ENCODE measurements around the gene ZNF438. TPM values are rescaled to one million over a fixed set of nuclear protein-coding genes. Genes with fewer than 3 reads are reported as not detected.

ZNF438 gene
- total RNA-seq, 1 experiment from 2014 or later = 0.83 TPM

- Histone ChIP-seq H4K20me1 (ENCODE audit: control insufficient read depth, insufficient read depth, insufficient read length) (no peaks in the 10 kb centered on the region), H2AK5ac (ENCODE audit: insufficient read length, low read length) (no peak overlapping the region), H3K27ac (ENCODE audit: insufficient read length, low read depth, low read length) (no peak overlapping the region), H4K91ac (ENCODE audit: insufficient read length, low read depth, low read length) (no peak overlapping the region), H3K79me1 (ENCODE audit: insufficient read depth, low read depth, low read length, poor library complexity, severe bottlenecking) (no peaks in the 10 kb centered on the region), H2BK12ac (ENCODE audit: insufficient read length, low read depth, low read length) (no peak overlapping the region), H3K4me2 (ENCODE audit: insufficient read depth, insufficient read length, low read length) (no peak overlapping the region), H2BK120ac (ENCODE audit: low read depth, low read length, poor library complexity, severe bottlenecking) (no peak overlapping the region), H3K4me1 (ENCODE audit: insufficient read depth, low read length) (peaks cover 2% of the 10 kb centered on the region; the same call in 1 of the 2 replicates), H3T11ph (ENCODE audit: low read length) (no peak overlapping the region), H2BK20ac (ENCODE audit: low read depth, low read length, poor library complexity, severe bottlenecking) (no peak overlapping the region), H3K23ac (ENCODE audit: insufficient read length, low read depth, low read length) (no peak overlapping the region), H3K56ac (ENCODE audit: insufficient read length, low read depth, low read length) (no peak overlapping the region), H3K4ac (ENCODE audit: low read depth, low read length) (no peak overlapping the region), H3K23me2 (ENCODE audit: insufficient read length, low read depth, low read length, poor library complexity, severe bottlenecking) (no peaks in the 10 kb centered on the region), H4K5ac (ENCODE audit: insufficient read length, low read depth, low read length) (no peak overlapping the region), H3K79me2 (ENCODE audit: insufficient read depth, low read length) (no peaks in the 10 kb centered on the region), H4K8ac (replicated peaks; ENCODE audit: insufficient read length, low read depth, low read length) (no peak overlapping the region), H3K9ac (ENCODE audit: extremely low read depth, insufficient read length, low read length) (no peak overlapping the region), H2BK5ac (ENCODE audit: insufficient read length, low read length) (no peak overlapping the region), H3K9me3 (ENCODE audit: control insufficient read depth, low read depth, low read length) (no peaks in the 10 kb centered on the region), H3K14ac (ENCODE audit: insufficient read depth, low read length) (no peak overlapping the region), H2BK15ac (ENCODE audit: low read depth, low read length) (no peak overlapping the region), H3K18ac (ENCODE audit: insufficient read length, low read depth, low read length) (no peak overlapping the region), H2AFZ (ENCODE audit: low read length) (no peak overlapping the region), H3K27me3 (ENCODE audit: insufficient read depth, low read length) (peaks cover 4% of the 10 kb centered on the region; the same call in 1 of the 2 replicates)
- peaks cover 30 to 32% of the 10 kb centered on the region in 2 experiments for H3K4me1 Mint-ChIP-seq
- H3K27me3 Mint-ChIP-seq (ENCODE audit: low read depth) = peaks cover 58% of the 10 kb centered on the region
- H3K27ac Mint-ChIP-seq = no peak overlapping the region
- no peaks in the 10 kb centered on the region for H3K36me3 Mint-ChIP-seq (ENCODE audit: insufficient read depth in 1 of 3, low read depth in 3 of 3)
- H3K9me3 Mint-ChIP-seq = no peaks in the 10 kb centered on the region; a peak in 3 of 5 replicates
- TF ChIP-seq, protein P1, sequence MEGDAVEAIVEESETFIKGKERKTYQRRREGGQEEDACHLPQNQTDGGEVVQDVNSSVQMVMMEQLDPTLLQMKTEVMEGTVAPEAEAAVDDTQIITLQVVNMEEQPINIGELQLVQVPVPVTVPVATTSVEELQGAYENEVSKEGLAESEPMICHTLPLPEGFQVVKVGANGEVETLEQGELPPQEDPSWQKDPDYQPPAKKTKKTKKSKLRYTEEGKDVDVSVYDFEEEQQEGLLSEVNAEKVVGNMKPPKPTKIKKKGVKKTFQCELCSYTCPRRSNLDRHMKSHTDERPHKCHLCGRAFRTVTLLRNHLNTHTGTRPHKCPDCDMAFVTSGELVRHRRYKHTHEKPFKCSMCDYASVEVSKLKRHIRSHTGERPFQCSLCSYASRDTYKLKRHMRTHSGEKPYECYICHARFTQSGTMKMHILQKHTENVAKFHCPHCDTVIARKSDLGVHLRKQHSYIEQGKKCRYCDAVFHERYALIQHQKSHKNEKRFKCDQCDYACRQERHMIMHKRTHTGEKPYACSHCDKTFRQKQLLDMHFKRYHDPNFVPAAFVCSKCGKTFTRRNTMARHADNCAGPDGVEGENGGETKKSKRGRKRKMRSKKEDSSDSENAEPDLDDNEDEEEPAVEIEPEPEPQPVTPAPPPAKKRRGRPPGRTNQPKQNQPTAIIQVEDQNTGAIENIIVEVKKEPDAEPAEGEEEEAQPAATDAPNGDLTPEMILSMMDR (conservative IDR thresholded peaks at IDR 0.05) = no peak
- WGBS (ENCODE audit: extremely low coverage, insufficient read length, low lambda C conversion rate) = no CpG with 5 or more reads among the region's 10 CpGs
- no peak overlapping the region for H3K4me3 Mint-ChIP-seq
- no peak for DNase-seq
These were observed 203.5 kb downstream of the ZNF438 start for GRCh38 chr10:30828164-30828563.
